ENCODE data around the gene IL18RAP. TPM values are rescaled to one million over a fixed set of nuclear protein-coding genes. Genes with fewer than 3 reads are reported as not detected.

IL18RAP gene
- total and polyA plus RNA-seq, 8 donors = 0.50 to 33.3 (median 1.8) TPM; not detected in 1

- Histone ChIP-seq H3K36me3 (peaks cover 0 to 7% (median 0%) of the 10 kb centered on the region in 4 donors), H3K4me1 (peaks cover 4 to 34% (median 6%) of the 10 kb centered on the region in 4 donors), H3K27ac (peak overlapping the region in 2 of 5 donors; percentile 40 to 65), H3K27me3 (no peaks in the 10 kb centered on the region), H3K4me3 (no peak overlapping the region), H3K9me3 (no peaks in the 10 kb centered on the region)
- DNase-seq = no peak
- no peak for TF ChIP-seq POLR2A (IDR thresholded peaks at IDR 0.05)
- TF ChIP-seq EP300 (IDR thresholded peaks at IDR 0.05) = no peak
- TF ChIP-seq CTCF (IDR thresholded peaks at IDR 0.05) = no peak
- no peak for TF ChIP-seq POLR2AphosphoS5 (IDR thresholded peaks at IDR 0.05)
- WGBS, 5 donors = 73 to 89% (median 83%) methylated on average over 6 of the region's 6 CpGs
- intact Hi-C loops (cut with DNase I; ENCODE audit: low total_unique reads) = loop anchor here (10.0 kb wide), 1 partner anchor 110 kb away; no protein-coding TSS in a partner anchor
These were observed 61.5 kb downstream of the IL18RAP start for GRCh38 chr2:102484310-102485061.

GRCh38 chr2:102485147-102485785 lies 62.3 kb downstream of the IL18RAP start:
- H3K9me3 ChIP-seq = no peaks in the 10 kb centered on the region
- no peaks in the 10 kb centered on the region for H3K27me3 ChIP-seq
- TF ChIP-seq EP300 (IDR thresholded peaks at IDR 0.05) = no peak
- no peak for TF ChIP-seq POLR2A (IDR thresholded peaks at IDR 0.05)
- TF ChIP-seq POLR2AphosphoS5 (IDR thresholded peaks at IDR 0.05) = no peak
- H3K36me3 ChIP-seq = peaks cover 0 to 7% (median 0%) of the 10 kb centered on the region in 4 donors
- DNase-seq = no peak
- peak overlapping the region in 2 of 5 donors; percentile 40 to 65 for H3K27ac ChIP-seq
- intact Hi-C loops (cut with DNase I; ENCODE audit: low total_unique reads) = loop anchor here (10.0 kb wide), 1 partner anchor 110 kb away; no protein-coding TSS in a partner anchor
- H3K4me1 ChIP-seq = peaks cover 3 to 27% (median 6%) of the 10 kb centered on the region in 4 donors
- 66 to 79% (median 69%) methylated on average over 5 of the region's 5 CpGs for WGBS, 5 donors
- no peak overlapping the region for H3K4me3 ChIP-seq

GRCh38 chr2:102486941-102487702 lies 64.2 kb downstream of the IL18RAP start:
- Histone ChIP-seq H3K4me3 (no peak overlapping the region), H3K9me3 (no peaks in the 10 kb centered on the region), H3K4me1 (peaks cover 0 to 18% (median 6%) of the 10 kb centered on the region in 4 donors), H3K27ac (peak overlapping the region in 3 of 5 donors; percentile 28 to 73 (median 43)), H3K27me3 (no peaks in the 10 kb centered on the region), H3K36me3 (peaks cover 0 to 15% (median 0%) of the 10 kb centered on the region in 4 donors)
- intact Hi-C loops (cut with DNase I; ENCODE audit: low total_unique reads) = loop anchor here (10.0 kb wide), 1 partner anchor 108 kb away; no protein-coding TSS in a partner anchor
- 29 to 75% (median 60%) methylated on average over 1 of the region's 1 CpG for WGBS, 5 donors
- TF ChIP-seq EP300 (IDR thresholded peaks at IDR 0.05) = no peak
- no peak for TF ChIP-seq POLR2A (IDR thresholded peaks at IDR 0.05)
- TF ChIP-seq POLR2AphosphoS5 (IDR thresholded peaks at IDR 0.05) = no peak
- TF ChIP-seq CTCF (IDR thresholded peaks at IDR 0.05) = no peak
- no peak for DNase-seq

- peaks cover 0 to 14% (median 0%) of the 10 kb centered on the region in 4 donors for H3K36me3 ChIP-seq
- TF ChIP-seq POLR2AphosphoS5 (IDR thresholded peaks at IDR 0.05) (peak in 2 of 3 donors; percentile 42 to 60), EP300 (IDR thresholded peaks at IDR 0.05) (no peak), CTCF (IDR thresholded peaks at IDR 0.05) (no peak)
- H3K4me1 ChIP-seq = peaks cover 0 to 18% (median 6%) of the 10 kb centered on the region in 4 donors
- WGBS, 5 donors = 45 to 63% (median 51%) methylated on average over 8 of the region's 8 CpGs
- DNase-seq = peak; percentile 58 to 69
- H3K27me3 ChIP-seq = no peaks in the 10 kb centered on the region
- H3K27ac ChIP-seq = peak overlapping the region in 4 of 5 donors; percentile 41 to 73 (median 48)
- H3K4me3 ChIP-seq = no peak overlapping the region
- intact Hi-C loops (cut with DNase I; ENCODE audit: low total_unique reads) = loop anchor here (10.0 kb wide), 1 partner anchor 107 kb away; no protein-coding TSS in a partner anchor
- no peaks in the 10 kb centered on the region for H3K9me3 ChIP-seq
These were observed 65.0 kb downstream of the IL18RAP start for GRCh38 chr2:102487761-102488462.
